Measurements from ENCODE around the gene SLC6A11.

SLC6A11 gene

DNA sequence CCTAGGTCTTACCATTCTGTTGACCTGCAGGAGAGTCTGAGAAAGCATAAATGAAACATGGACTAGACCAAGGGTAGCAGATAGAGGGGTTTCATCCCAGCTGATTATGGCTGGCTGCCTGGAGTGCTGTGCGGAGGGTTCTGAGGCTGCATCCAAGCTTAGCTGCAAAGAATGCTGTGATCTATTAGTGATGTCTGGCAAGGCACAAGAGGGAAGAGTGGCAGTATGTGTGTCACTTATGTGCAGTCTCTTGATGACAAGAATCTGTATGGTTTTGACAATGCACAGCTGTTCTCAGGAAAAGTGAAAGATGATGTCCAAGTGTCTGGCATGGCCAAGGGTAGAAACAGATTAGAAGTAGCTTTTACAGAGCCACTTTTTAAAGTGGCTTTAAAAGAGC, 54.3 kb downstream of the SLC6A11 start:
- TF ChIP-seq TAF1 (IDR thresholded peaks at IDR 0.05; ENCODE audit: borderline replicate concordance, low read depth, low read length) = no peak
- no peak for TF ChIP-seq POLR2AphosphoS5 (IDR thresholded peaks at IDR 0.05; ENCODE audit: low read depth, low read length)
- TF ChIP-seq POLR2A (IDR thresholded peaks at IDR 0.05; ENCODE audit: low read depth, low read length) = no peak
- FAIRE-seq (no peak), DNase-seq (ENCODE audit: insufficient read length) (no peak)

DNA sequence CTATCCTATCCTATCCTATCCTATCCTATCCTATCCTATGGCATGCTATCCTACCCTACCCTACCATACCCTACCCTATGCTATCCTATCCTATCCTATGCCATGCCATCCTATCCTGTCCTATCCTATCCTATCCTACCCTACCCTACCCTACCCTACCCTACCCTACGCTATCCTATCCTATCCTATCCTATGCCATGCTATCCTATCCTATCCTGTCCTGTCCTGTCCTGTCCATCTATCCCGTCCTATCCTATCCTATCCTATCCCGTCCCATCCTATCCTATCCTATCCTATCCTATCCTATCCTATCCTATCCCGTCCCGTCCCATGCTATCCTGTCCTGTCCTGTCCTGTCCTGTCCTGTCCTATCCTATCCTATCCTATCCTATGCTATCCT, 57.4 kb downstream of the SLC6A11 start:
- no peak for TF ChIP-seq POLR2A (IDR thresholded peaks at IDR 0.05; ENCODE audit: low read depth, low read length)
- no peak for TF ChIP-seq TAF1 (IDR thresholded peaks at IDR 0.05; ENCODE audit: borderline replicate concordance, low read depth, low read length)
- no peak for TF ChIP-seq POLR2AphosphoS5 (IDR thresholded peaks at IDR 0.05; ENCODE audit: low read depth, low read length)
- FAIRE-seq (no peak), DNase-seq (ENCODE audit: insufficient read length) (no peak)

DNA sequence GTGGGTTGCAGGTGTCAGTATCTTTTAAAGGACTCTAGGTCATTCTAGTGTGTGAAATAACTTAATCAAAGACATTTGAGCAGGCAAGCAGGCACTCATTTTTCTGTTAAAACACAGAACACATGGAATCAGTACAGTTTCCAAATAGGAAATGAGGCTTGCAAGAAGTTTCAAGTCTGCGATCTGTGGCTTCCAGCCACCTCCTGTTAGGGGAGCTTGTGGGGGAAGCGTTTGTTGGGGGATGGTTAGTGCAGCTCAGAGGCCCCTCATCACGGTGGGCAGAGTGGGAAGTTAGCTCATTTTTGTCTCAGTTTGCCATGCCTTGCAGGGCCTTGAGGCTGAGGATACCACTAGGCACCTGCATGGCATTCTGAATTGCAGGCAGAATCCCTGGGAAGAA, 59.9 kb downstream of the SLC6A11 start:
- no peak for TF ChIP-seq POLR2A (IDR thresholded peaks at IDR 0.05; ENCODE audit: low read depth, low read length)
- DNase-seq (ENCODE audit: insufficient read length) (no peak), FAIRE-seq (no peak)

DNA sequence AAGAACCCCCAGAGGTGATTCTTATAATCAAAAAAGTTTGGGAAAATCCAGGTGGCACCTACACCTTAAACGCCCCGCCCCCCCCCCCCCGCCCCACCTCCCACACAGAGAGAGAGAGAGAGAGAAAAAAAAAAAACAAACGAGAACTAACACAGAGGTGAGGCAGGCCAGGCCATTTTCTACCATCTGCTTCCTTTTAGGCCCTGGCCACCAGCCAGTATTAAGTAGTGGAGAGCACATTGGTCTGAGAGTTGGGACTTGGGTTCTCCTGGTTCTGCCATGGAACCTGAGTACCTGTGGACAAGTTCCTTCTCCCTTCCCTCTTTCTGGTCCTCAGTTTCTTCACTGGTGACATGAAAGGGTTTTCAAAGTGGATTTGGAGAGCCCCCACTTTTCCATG, 60.6 kb downstream of the SLC6A11 start:
- FAIRE-seq = no peak

DNA sequence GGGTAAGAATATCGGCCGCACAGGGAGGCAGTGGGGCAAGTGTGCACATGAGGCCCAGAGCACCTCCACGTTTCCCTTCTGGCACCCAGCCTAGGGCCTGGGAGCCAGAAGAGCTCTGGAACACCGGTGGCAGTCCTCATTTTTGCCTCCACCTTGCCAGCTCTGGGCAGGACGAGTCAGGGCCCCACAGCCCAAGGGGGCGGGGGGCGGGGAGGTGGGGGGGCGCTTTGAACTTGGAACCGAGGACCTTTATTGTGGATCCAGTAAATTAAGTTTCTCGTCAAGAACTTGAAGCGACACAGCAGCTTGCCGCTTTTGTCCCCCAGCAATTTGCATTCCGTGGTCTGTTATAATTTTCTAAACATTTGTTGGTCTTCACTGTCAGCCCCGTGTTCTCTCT, 66.8 kb downstream of the SLC6A11 start:
- DNase-seq (ENCODE audit: insufficient read length) (no peak), FAIRE-seq (no peak)
- TF ChIP-seq POLR2A (IDR thresholded peaks at IDR 0.05; ENCODE audit: low read depth, low read length) (no peak), TAF1 (IDR thresholded peaks at IDR 0.05; ENCODE audit: borderline replicate concordance, low read depth, low read length) (no peak), POLR2AphosphoS5 (IDR thresholded peaks at IDR 0.05; ENCODE audit: low read depth, low read length) (no peak)

More for the DNA sequence above, 60.6 kb downstream of the SLC6A11 start:
- DNase-seq (ENCODE audit: insufficient read length) = no peak
- TF ChIP-seq TAF1 (IDR thresholded peaks at IDR 0.05; ENCODE audit: borderline replicate concordance, low read depth, low read length) (no peak), POLR2A (IDR thresholded peaks at IDR 0.05; ENCODE audit: low read depth, low read length) (no peak), POLR2AphosphoS5 (IDR thresholded peaks at IDR 0.05; ENCODE audit: low read depth, low read length) (no peak)

DNA sequence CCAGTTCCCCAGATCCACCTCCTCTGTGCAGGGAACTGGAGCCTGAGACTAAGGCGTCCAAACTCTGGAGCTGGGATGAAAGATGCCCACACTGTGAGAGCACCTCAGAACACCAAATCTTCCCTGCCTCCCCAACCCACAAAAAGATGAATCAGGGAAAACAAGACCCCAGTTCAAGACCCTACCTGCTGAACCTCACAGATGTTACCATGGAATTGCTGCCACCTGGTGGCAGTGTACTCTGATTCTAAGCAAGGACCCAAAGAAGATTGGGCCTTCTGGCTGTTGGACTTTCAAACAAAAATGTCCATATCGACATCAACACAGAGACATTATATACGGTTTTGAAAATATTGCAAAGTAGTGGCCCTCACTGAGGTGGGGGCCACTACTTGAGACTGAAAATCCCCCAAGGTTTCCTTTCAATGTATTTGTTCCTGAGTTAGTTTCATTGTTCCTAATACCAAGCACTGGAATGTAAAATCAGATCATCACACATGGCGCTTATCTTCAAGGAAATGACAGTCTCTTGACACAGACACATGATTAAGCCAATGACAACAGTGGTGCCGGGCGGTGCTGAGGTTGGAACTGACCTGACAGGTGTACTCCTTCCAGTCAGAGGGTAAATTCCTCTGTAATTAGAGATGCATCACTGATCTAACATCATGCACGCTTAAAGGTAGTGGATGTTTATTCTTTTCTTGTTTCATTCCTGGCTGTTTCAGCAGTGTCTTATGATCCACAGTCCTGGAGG, 67.6 kb downstream of the SLC6A11 start:
- peak; percentile 30 for FAIRE-seq
- TF ChIP-seq POLR2A (IDR thresholded peaks at IDR 0.05; ENCODE audit: low read depth, low read length) = no peak
- TF ChIP-seq POLR2AphosphoS5 (IDR thresholded peaks at IDR 0.05; ENCODE audit: low read depth, low read length) = no peak
- no peak for TF ChIP-seq TAF1 (IDR thresholded peaks at IDR 0.05; ENCODE audit: borderline replicate concordance, low read depth, low read length)
- no peak for DNase-seq (ENCODE audit: insufficient read length)

DNA sequence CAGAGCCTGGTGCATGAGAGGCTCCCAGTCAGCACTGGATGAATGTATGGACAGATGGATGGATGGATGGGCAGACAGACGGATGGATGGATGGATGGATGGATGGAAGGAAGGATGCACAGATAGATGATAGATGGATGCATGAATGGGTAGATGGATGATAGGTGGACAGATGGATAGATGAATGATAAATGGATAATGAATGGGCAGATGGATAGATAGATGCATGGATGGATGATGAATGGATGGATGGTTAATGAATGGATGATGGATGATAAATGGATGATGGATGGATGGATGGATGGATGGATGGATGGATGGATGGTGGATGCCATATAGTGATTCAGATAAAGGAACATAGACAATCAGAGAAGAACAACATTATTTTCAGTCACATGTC, 71.0 kb downstream of the SLC6A11 start:
- TF ChIP-seq TAF1 (IDR thresholded peaks at IDR 0.05; ENCODE audit: borderline replicate concordance, low read depth, low read length) (no peak), POLR2AphosphoS5 (IDR thresholded peaks at IDR 0.05; ENCODE audit: low read depth, low read length) (no peak), POLR2A (IDR thresholded peaks at IDR 0.05; ENCODE audit: low read depth, low read length) (no peak)
- FAIRE-seq = no peak

DNA sequence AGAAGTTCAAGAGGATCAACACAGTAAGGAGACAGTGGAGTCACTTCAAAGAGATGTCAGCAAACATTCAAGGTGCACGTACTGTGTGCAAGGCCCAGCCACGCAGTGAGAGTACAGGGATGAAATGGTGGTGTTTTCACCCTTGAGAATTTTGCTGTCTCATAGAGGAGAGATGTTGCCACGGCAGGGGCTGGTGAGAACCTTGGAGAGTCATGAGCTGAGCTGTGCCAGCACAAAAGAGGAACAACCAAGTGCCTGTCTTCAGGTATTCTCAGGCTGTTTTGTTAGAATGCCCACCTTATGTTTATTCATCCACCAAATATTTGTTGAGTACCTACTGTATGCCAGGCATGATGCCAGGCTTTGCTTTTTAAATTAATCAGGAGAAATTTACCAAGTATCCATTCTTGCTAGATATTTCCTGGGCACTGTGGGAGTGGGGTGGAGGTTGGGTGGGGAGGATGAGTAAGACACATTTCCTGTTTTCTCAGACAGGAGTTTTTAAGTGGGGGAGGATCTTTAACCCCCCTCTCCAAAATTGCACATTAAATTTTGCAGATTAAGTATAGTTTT, 72.6 kb downstream of the SLC6A11 start:
- DNase-seq (ENCODE audit: insufficient read length) = no peak
- FAIRE-seq = no peak
- TF ChIP-seq POLR2AphosphoS5 (IDR thresholded peaks at IDR 0.05; ENCODE audit: low read depth, low read length) = no peak
- TF ChIP-seq POLR2A (IDR thresholded peaks at IDR 0.05; ENCODE audit: low read depth, low read length) = no peak
- no peak for TF ChIP-seq TAF1 (IDR thresholded peaks at IDR 0.05; ENCODE audit: borderline replicate concordance, low read depth, low read length)

More for the DNA sequence above, 71.0 kb downstream of the SLC6A11 start:
- DNase-seq (ENCODE audit: insufficient read length) = no peak

DNA sequence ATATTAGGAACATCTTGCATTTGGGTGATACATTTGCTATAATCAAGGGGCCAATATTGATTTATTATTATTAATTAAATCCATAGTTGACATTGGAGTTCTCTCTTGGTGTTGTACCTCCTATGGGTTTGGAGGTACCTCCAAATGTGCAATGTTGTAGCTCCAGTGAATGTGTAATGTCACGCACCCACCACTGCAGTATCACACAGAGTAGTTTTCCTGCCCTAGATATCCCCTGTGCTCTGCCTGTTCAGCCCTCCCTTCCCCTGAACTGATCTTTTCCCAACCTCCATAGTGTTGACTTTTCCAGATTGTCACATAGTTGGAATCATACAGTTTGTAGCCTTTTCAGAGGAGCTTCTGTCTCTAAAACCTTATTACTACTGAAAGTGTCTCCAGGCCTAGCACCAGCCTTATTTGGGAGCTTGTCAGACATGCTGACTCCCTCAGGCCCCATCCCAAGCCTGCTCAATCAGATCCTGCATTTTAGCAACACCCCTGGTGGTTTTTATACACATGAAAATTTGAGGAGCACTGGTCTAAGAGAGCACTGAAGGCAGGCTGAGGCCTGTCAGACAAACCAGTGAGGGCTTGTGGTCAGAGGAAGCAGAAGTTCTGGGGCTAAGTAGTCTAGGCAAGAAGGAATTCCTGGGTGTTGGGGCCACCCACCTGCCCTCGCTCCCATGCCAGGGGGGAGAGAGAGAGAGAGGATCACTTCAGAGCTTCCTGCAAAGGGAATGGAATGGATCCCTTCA, 73.4 kb downstream of the SLC6A11 start:
- no peak for DNase-seq (ENCODE audit: insufficient read length)
- TF ChIP-seq POLR2AphosphoS5 (IDR thresholded peaks at IDR 0.05; ENCODE audit: low read depth, low read length) = no peak
- TF ChIP-seq TAF1 (IDR thresholded peaks at IDR 0.05; ENCODE audit: borderline replicate concordance, low read depth, low read length) = no peak
- no peak for TF ChIP-seq POLR2A (IDR thresholded peaks at IDR 0.05; ENCODE audit: low read depth, low read length)
- no peak for FAIRE-seq

DNA sequence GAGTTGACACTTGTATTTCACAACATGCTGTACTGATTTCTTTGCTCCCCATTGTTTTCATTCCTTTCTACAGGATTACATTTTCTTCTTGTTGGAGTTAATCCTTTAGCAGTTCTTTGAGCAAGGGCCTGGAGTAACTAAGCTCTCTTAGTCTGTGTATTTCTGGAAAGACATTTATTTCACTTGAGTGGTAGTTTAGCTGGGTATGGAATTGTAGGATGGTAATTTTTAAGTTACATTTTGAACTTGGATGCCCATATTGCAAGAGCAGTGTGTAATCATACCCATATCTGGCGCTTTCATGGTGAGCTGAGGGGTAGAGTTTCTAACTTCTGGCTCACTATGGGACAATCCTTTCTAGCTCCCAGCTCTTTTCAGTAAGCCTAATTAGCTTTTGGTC, 74.6 kb downstream of the SLC6A11 start:
- DNase-seq (ENCODE audit: insufficient read length) = no peak
- TF ChIP-seq POLR2AphosphoS5 (IDR thresholded peaks at IDR 0.05; ENCODE audit: low read depth, low read length) (no peak), TAF1 (IDR thresholded peaks at IDR 0.05; ENCODE audit: borderline replicate concordance, low read depth, low read length) (no peak), POLR2A (IDR thresholded peaks at IDR 0.05; ENCODE audit: low read depth, low read length) (no peak)
- no peak for FAIRE-seq

DNA sequence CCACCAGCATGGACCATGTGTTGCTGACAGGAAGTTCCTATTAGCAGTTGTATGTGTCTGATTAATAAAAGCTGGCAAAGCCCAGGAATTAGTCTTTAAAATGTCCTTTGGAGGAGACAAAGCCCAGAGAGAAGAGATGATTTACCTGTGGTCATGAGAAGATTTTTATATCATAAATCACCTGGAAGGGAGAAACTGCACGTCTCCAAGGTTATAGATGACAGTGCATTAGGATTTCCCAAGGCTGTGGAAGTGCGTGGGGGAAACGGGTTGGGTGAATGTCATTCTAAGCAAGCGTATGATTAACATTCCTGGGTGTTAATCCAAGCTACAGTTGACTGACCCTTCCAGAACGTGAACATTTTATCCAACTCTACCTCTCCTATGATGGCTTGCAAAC, 76.6 kb downstream of the SLC6A11 start:
- FAIRE-seq (no peak), DNase-seq (ENCODE audit: insufficient read length) (no peak)
- TF ChIP-seq TAF1 (IDR thresholded peaks at IDR 0.05; ENCODE audit: borderline replicate concordance, low read depth, low read length) (no peak), POLR2A (IDR thresholded peaks at IDR 0.05; ENCODE audit: low read depth, low read length) (no peak), POLR2AphosphoS5 (IDR thresholded peaks at IDR 0.05; ENCODE audit: low read depth, low read length) (no peak)

All from GM12892 (cell line).